Mesodermal cell (in vitro differentiated cells): Measurements from ENCODE around the gene BMAL1.

Source experiments
- H3K27ac ChIP-seq: 2 replicates; pipeline ENCODE4 v1.7.0; 2013; ENCODE audit warnings: mild to moderate bottlenecking, low read depth, low read length, moderate library complexity; ENCODE audit not compliant: severe bottlenecking
- H3K36me3 ChIP-seq: 2 replicates; pipeline ENCODE4 v1.7.1; 2013; ENCODE audit warnings: mild to moderate bottlenecking, low read length, moderate library complexity; ENCODE audit not compliant: control insufficient read depth, insufficient read depth
- H3K4me1 ChIP-seq: one replicate; pipeline ENCODE4 v1.7.1; 2013; ENCODE audit warnings: mild to moderate bottlenecking, low read length; ENCODE audit not compliant: insufficient read depth, control insufficient read depth, poor library complexity, severe bottlenecking
- H3K4me3 ChIP-seq: 2 replicates; pipeline ENCODE4 v1.7.0; 2013; ENCODE audit warnings: low read length, control low read depth, mild to moderate bottlenecking; ENCODE audit not compliant: insufficient read depth, poor library complexity, severe bottlenecking; ENCODE audit errors: extremely low read depth
- H3K9me3 ChIP-seq: 2 replicates; pipeline ENCODE4 v1.7.1; 2013; ENCODE audit warnings: mild to moderate bottlenecking, low read length, moderate library complexity; ENCODE audit not compliant: control insufficient read depth
- WGBS, 2 experiments: methylation state at CpG; one replicate each; pipeline ENCODE4 v1.1.5; 2013; ENCODE audit warnings: missing lambda C conversion rate in 2 of 2; ENCODE audit not compliant: insufficient coverage in 2 of 2; 5-methylcytosine and 5-hydroxymethylcytosine counted together

Gene BMAL1

GRCh38 chr11:13343931-13344717 is 66.5 kb downstream of the BMAL1 start:
- no peaks in the 10 kb centered on the region for H3K36me3 ChIP-seq
- WGBS, 2 experiments, result 61 to 73% methylated on average over 9 of the region's 10 CpGs
- H3K4me3 ChIP-seq, result no peak overlapping the region
- no peaks in the 10 kb centered on the region for H3K9me3 ChIP-seq
- no peak overlapping the region for H3K27ac ChIP-seq
- H3K4me1 ChIP-seq, result peaks cover 25% of the 10 kb centered on the region

- 80 to 100% methylated on average over 1 of the region's 1 CpG for WGBS, 2 experiments
- H3K4me1 ChIP-seq, result peaks cover 18% of the 10 kb centered on the region
- H3K27ac ChIP-seq, result no peak overlapping the region
Observed at GRCh38 chr11:13344818-13345217, 67.2 kb downstream of the BMAL1 start.

GRCh38 chr11:13346470-13346869 is 68.9 kb downstream of the BMAL1 start:
- H3K27ac ChIP-seq, result no peak overlapping the region
- no peak overlapping the region for H3K4me3 ChIP-seq
- no peaks in the 10 kb centered on the region for H3K9me3 ChIP-seq
- peaks cover 7% of the 10 kb centered on the region for H3K36me3 ChIP-seq
- 94 to 100% methylated on average over 3 to 4 of the region's 5 CpGs for WGBS, 2 experiments
- peaks cover 10% of the 10 kb centered on the region for H3K4me1 ChIP-seq

More at GRCh38 chr11:13344818-13345217, 67.2 kb downstream of the BMAL1 start:
- H3K9me3 ChIP-seq, result no peaks in the 10 kb centered on the region
- peaks cover 1% of the 10 kb centered on the region for H3K36me3 ChIP-seq
- H3K4me3 ChIP-seq, result no peak overlapping the region

GRCh38 chr11:13347901-13348300 is 70.3 kb downstream of the BMAL1 start:
- no peaks in the 10 kb centered on the region for H3K9me3 ChIP-seq
- H3K36me3 ChIP-seq, result peaks cover 11% of the 10 kb centered on the region
- WGBS, 2 experiments, result 92 to 93% methylated on average over 6 to 7 of the region's 7 CpGs
- H3K27ac ChIP-seq, result no peak overlapping the region
- peaks cover 10% of the 10 kb centered on the region for H3K4me1 ChIP-seq
- no peak overlapping the region for H3K4me3 ChIP-seq

GRCh38 chr11:13348305-13348704 is 70.7 kb downstream of the BMAL1 start:
- Histone ChIP-seq H3K4me3 (no peak overlapping the region), H3K36me3 (peaks cover 13% of the 10 kb centered on the region), H3K9me3 (no peaks in the 10 kb centered on the region), H3K27ac (no peak overlapping the region), H3K4me1 (peaks cover 10% of the 10 kb centered on the region)
- WGBS, 2 experiments, result 50 to 83% methylated on average over 1 to 3 of the region's 3 CpGs

- Histone ChIP-seq H3K9me3 (no peaks in the 10 kb centered on the region), H3K4me3 (no peak overlapping the region), H3K27ac (no peak overlapping the region), H3K4me1 (peaks cover 10% of the 10 kb centered on the region), H3K36me3 (peaks cover 13% of the 10 kb centered on the region)
- 92 to 94% methylated on average over 5 to 6 of the region's 6 CpGs for WGBS, 2 experiments
Observed at GRCh38 chr11:13349046-13349445, 71.5 kb downstream of the BMAL1 start.

GRCh38 chr11:13349581-13349980 is 72.0 kb downstream of the BMAL1 start:
- Histone ChIP-seq H3K9me3 (no peaks in the 10 kb centered on the region), H3K4me1 (peaks cover 8% of the 10 kb centered on the region), H3K4me3 (no peak overlapping the region), H3K36me3 (peaks cover 13% of the 10 kb centered on the region), H3K27ac (no peak overlapping the region)
- 83 to 100% methylated on average over 1 to 2 of the region's 6 CpGs for WGBS, 2 experiments

GRCh38 chr11:13352711-13353110 is 75.1 kb downstream of the BMAL1 start:
- 82 to 93% methylated on average over 3 to 5 of the region's 6 CpGs for WGBS, 2 experiments
- Histone ChIP-seq H3K4me1 (peaks cover 6% of the 10 kb centered on the region), H3K9me3 (no peaks in the 10 kb centered on the region), H3K27ac (no peak overlapping the region), H3K4me3 (no peak overlapping the region), H3K36me3 (peaks cover 25% of the 10 kb centered on the region)

GRCh38 chr11:13354335-13354734 is 76.7 kb downstream of the BMAL1 start:
- H3K36me3 ChIP-seq, result peaks cover 38% of the 10 kb centered on the region
- WGBS, 2 experiments, result 81 to 86% methylated on average over 6 of the region's 6 CpGs

GRCh38 chr11:13355191-13355590 is 77.6 kb downstream of the BMAL1 start:
- WGBS, 2 experiments, result 97 to 100% methylated on average over 3 of the region's 4 CpGs
- H3K4me1 ChIP-seq, result peaks cover 3% of the 10 kb centered on the region
- no peaks in the 10 kb centered on the region for H3K9me3 ChIP-seq

More at GRCh38 chr11:13354335-13354734, 76.7 kb downstream of the BMAL1 start:
- no peak overlapping the region for H3K27ac ChIP-seq
- H3K9me3 ChIP-seq, result no peaks in the 10 kb centered on the region
- no peak overlapping the region for H3K4me3 ChIP-seq
- H3K4me1 ChIP-seq, result peaks cover 3% of the 10 kb centered on the region

GRCh38 chr11:13357232-13357631 is 79.6 kb downstream of the BMAL1 start:
- H3K27ac ChIP-seq, result no peak overlapping the region
- H3K9me3 ChIP-seq, result no peaks in the 10 kb centered on the region
- H3K36me3 ChIP-seq, result peaks cover 52% of the 10 kb centered on the region
- 87 to 89% methylated on average over 8 to 9 of the region's 9 CpGs for whole genome bisulfite sequencing, 2 experiments
- H3K4me1 ChIP-seq, result peaks cover 3% of the 10 kb centered on the region
- no peak overlapping the region for H3K4me3 ChIP-seq

More at GRCh38 chr11:13355191-13355590, 77.6 kb downstream of the BMAL1 start:
- H3K27ac ChIP-seq, result no peak overlapping the region
- H3K36me3 ChIP-seq, result peaks cover 34% of the 10 kb centered on the region
- H3K4me3 ChIP-seq, result no peak overlapping the region
